ENCODE results near the gene MTFR1L. TPM values are rescaled to one million over a fixed set of nuclear protein-coding genes. Genes with fewer than 3 reads are reported as not detected.

MTFR1L gene
- total RNA-seq, 2 experiments from 2014 or later, result 25.5 to 28.0 TPM

DNA sequence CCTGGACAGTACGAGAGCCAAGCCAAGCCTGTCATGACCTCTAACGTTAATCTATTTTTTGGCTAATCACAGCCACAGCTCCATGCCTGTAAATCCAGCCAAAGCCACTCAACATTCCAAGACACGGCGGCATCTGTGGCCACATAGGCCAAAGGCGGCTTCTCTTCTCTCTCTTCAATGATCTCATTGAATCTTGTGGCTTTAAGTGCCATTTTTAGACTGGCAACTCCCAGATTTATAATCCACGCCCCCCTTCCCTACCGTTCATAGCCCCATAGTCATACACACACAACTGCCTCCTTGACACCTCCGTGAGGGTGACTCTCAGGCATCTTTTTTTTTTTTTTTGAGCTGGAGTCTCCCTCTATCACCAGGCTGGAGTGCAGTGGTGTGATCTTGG, 25.4 kb upstream of the MTFR1L start:
- H3K4me3 Mint-ChIP-seq, result no peak overlapping the region
- H3K9me3 Mint-ChIP-seq, result no peaks in the 10 kb centered on the region
- H3K27me3 ChIP-seq (ENCODE audit: control insufficient read depth in 1 of 2, insufficient read depth in 2 of 2, low read length in 2 of 2), result no peaks in the 10 kb centered on the region
- H3K4me1 Mint-ChIP-seq (ENCODE audit: low read depth), result peaks cover 48% of the 10 kb centered on the region
- H3K4me1 ChIP-seq (ENCODE audit: insufficient read depth, low read length), result peaks cover 45% of the 10 kb centered on the region
- CTCF ChIA-PET, result interaction anchor here (1.5 to 1.6 kb wide), 2 partner anchors 19 to 186 kb away, joined by 4 to 6 read pairs; no protein-coding TSS in a partner anchor
- DNase-seq, result no peak
- H3K4me3 ChIP-seq (ENCODE audit: low read length), result no peak overlapping the region
- peak overlapping the region in 1 of 2 donors; percentile 2 for H3K27ac ChIP-seq (ENCODE audit: low read depth in 1 of 2, low read length in 2 of 2)
- intact Hi-C loops (cut with DNase I, micrococcal nuclease), result no loop called here
- peaks cover 13% of the 10 kb centered on the region for H3K36me3 ChIP-seq (ENCODE audit: insufficient read depth, low read length)
- TF ChIP-seq, protein P1, sequence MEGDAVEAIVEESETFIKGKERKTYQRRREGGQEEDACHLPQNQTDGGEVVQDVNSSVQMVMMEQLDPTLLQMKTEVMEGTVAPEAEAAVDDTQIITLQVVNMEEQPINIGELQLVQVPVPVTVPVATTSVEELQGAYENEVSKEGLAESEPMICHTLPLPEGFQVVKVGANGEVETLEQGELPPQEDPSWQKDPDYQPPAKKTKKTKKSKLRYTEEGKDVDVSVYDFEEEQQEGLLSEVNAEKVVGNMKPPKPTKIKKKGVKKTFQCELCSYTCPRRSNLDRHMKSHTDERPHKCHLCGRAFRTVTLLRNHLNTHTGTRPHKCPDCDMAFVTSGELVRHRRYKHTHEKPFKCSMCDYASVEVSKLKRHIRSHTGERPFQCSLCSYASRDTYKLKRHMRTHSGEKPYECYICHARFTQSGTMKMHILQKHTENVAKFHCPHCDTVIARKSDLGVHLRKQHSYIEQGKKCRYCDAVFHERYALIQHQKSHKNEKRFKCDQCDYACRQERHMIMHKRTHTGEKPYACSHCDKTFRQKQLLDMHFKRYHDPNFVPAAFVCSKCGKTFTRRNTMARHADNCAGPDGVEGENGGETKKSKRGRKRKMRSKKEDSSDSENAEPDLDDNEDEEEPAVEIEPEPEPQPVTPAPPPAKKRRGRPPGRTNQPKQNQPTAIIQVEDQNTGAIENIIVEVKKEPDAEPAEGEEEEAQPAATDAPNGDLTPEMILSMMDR (IDR thresholded peaks at IDR 0.05), result no peak
- H3K27ac Mint-ChIP-seq, result peak overlapping the region; percentile 89
- H3K36me3 Mint-ChIP-seq (ENCODE audit: low read depth), result peaks cover 27% of the 10 kb centered on the region
- no peaks in the 10 kb centered on the region for H3K27me3 Mint-ChIP-seq
- POLR2A ChIA-PET, result interaction anchor here (0.7 to 1.4 kb wide), 4 partner anchors 19 to 1801 kb away, joined by 3 to 6 read pairs (median 4); no protein-coding TSS in a partner anchor
- no peak for ATAC-seq (ENCODE audit: poor library complexity)
- H3K9me3 ChIP-seq (ENCODE audit: control insufficient read depth in 1 of 2, insufficient read depth in 1 of 2, low read length in 2 of 2), result no peaks in the 10 kb centered on the region

DNA sequence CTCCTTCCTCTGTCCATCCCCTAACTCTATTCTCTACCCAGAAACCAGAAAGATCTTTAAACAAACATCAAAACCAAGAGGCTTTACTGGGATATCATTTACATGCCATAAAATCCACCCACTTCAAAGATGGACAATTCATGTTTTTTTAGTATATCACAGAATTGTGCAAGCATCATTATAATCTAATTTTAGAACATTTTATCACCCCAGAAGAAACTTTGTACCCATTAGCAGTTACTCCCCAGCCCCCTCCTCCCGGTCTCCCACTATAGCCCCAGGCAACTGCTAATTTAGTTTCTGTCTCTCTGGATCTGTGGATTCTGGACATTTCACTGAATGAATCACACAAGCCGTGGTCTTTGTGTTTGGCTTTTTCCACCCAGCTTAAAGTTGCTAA, 24.5 kb upstream of the MTFR1L start:
- H3K27me3 ChIP-seq (ENCODE audit: control insufficient read depth in 1 of 2, insufficient read depth in 2 of 2, low read length in 2 of 2), result no peaks in the 10 kb centered on the region
- Mint-ChIP-seq H3K36me3 (ENCODE audit: low read depth) (peaks cover 22% of the 10 kb centered on the region), H3K4me3 (no peak overlapping the region), H3K27ac (peak overlapping the region; percentile 89), H3K27me3 (no peaks in the 10 kb centered on the region), H3K9me3 (no peaks in the 10 kb centered on the region), H3K4me1 (ENCODE audit: low read depth) (peaks cover 53% of the 10 kb centered on the region)
- intact Hi-C loops (cut with DNase I, micrococcal nuclease), result loop anchor here (1.0 to 5.0 kb wide), 3 partner anchors 98 to 253 kb away; partner anchors contain the start of gene LDLRAP1 (in 1 of the 2)
- ChIA-PET CTCF (interaction anchor here (2.0 kb wide), 1 partner anchor 187 kb away, joined by 8 read pairs; no protein-coding TSS in a partner anchor), POLR2A (interaction anchor here (1.8 kb wide), 1 partner anchor 20 kb away, joined by 16 read pairs; no protein-coding TSS in a partner anchor)
- H3K36me3 ChIP-seq (ENCODE audit: insufficient read depth, low read length), result peaks cover 4% of the 10 kb centered on the region
- H3K27ac ChIP-seq (ENCODE audit: low read depth in 1 of 2, low read length in 2 of 2), result no peak overlapping the region
- DNase-seq, result no peak
- H3K4me1 ChIP-seq (ENCODE audit: insufficient read depth, low read length), result peaks cover 51% of the 10 kb centered on the region
- no peaks in the 10 kb centered on the region for H3K9me3 ChIP-seq (ENCODE audit: control insufficient read depth in 1 of 2, insufficient read depth in 1 of 2, low read length in 2 of 2)
- H3K4me3 ChIP-seq (ENCODE audit: low read length), result no peak overlapping the region
- TF ChIP-seq, protein P1 (IDR thresholded peaks at IDR 0.05), result no peak
- no peak for ATAC-seq (ENCODE audit: poor library complexity)

DNA sequence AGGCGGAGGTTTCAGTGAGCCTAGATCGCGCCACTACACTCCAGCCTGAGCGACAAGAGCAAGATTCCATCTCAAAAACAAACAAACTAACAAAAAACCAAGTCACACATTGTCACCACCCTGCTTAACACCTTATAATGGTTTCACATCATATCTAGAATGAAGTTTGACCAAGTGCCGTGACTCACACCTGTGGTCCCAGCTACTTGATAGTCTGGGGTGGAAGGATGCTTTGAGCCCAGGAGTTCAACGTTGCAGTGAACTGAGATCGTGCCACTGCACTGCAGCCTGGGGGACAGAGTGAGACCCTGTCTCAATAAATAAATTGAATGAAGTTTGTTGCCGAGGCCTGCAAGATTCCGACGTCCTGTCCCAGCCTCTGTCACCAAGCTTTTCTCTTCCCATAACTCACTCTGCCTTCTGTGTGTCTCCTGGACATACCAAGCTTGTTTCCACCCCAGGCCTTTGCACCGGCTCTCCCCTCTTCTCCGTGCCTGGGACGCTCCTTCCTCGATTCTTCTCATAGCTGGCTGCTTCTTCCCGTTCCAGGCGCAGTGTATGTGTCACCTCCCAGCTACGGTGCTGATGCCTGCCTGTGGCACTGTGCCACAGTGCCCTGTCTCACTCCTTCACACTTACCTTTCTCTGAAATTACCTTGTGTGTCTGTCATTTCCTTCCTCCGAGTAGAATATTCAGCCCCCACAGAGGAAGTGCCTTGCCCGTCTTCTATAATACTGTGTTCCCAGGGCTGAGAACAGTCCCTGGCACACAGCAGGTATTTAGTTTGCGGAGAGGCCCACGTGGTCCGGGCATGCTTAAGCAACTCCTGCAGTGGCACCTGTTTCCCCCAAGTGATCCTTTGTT, 23.6 kb upstream of the MTFR1L start:
- Mint-ChIP-seq H3K9me3 (no peaks in the 10 kb centered on the region), H3K36me3 (ENCODE audit: low read depth) (peaks cover 14% of the 10 kb centered on the region), H3K4me3 (peak overlapping the region; percentile 85), H3K4me1 (ENCODE audit: low read depth) (peaks cover 61% of the 10 kb centered on the region), H3K27me3 (no peaks in the 10 kb centered on the region), H3K27ac (peak overlapping the region; percentile 89)
- DNase-seq (peak in 10 of 14 experiments; percentile 24 to 81 (median 62)), ATAC-seq (ENCODE audit: poor library complexity) (peak; percentile 80)
- Histone ChIP-seq H3K9me3 (ENCODE audit: control insufficient read depth in 1 of 2, insufficient read depth in 1 of 2, low read length in 2 of 2) (no peaks in the 10 kb centered on the region), H3K27me3 (ENCODE audit: control insufficient read depth in 1 of 2, insufficient read depth in 2 of 2, low read length in 2 of 2) (no peaks in the 10 kb centered on the region), H3K36me3 (ENCODE audit: insufficient read depth, low read length) (peaks cover 3% of the 10 kb centered on the region), H3K27ac (ENCODE audit: low read depth in 1 of 2, low read length in 2 of 2) (peak overlapping the region; percentile 41 to 47), H3K4me1 (ENCODE audit: insufficient read depth, low read length) (peaks cover 59% of the 10 kb centered on the region), H3K4me3 (ENCODE audit: low read length) (no peak overlapping the region)
- ChIA-PET CTCF (interaction anchor here (0.9 to 2.0 kb wide), 6 partner anchors 9 to 188 kb away, joined by 3 to 8 read pairs (median 3); no protein-coding TSS in a partner anchor), POLR2A (interaction anchor here (0.6 to 1.8 kb wide), 5 partner anchors 9 to 230 kb away, joined by 3 to 16 read pairs (median 4); no protein-coding TSS in a partner anchor)
- intact Hi-C loops (cut with DNase I, micrococcal nuclease), result loop anchor here (1.0 to 5.0 kb wide), 8 partner anchors 21 to 254 kb away; partner anchors contain the start of gene LDLRAP1 (in 1 of the 2)
- TF ChIP-seq, protein P1 (IDR thresholded peaks at IDR 0.05), result no peak

Measured in CD4-positive, alpha-beta T cell (primary cell).